CD4-positive, CD25-positive, alpha-beta regulatory T cell (primary cell): ENCODE data around the gene NR2C2AP. TPM values are rescaled to one million over a fixed set of nuclear protein-coding genes. Genes with fewer than 3 reads are reported as not detected.
A peak's percentile ranks its signal among the peaks of the same experiment; 100 is the strongest.
"Not testable (repeated sequence)": the region's sequence is repeated elsewhere in the genome, so short reads cannot be mapped to it uniquely, and the experiment has no call there.

Source experiments
- ATAC-seq, 2 donors: fragments of 150-1000 bp; cut with Tn5 transposase; one replicate each; pipeline ENCODE4 v1.10.0; 2021; ENCODE audit warnings: low read depth in 2 of 2, moderate number of reproducible peaks in 2 of 2, moderate library complexity in 1 of 2
- DNase-seq, 3 donors: peaks; one replicate each; pipeline versions ENCODE4 v3.0.0 to v3.0.0-alpha.2; 2012 to 2022; ENCODE audit warnings: mixed read lengths in 1 of 3
- H3K27ac ChIP-seq: one replicate; pipeline ENCODE4 v1.7.0; 2013; ENCODE audit warnings: mild to moderate bottlenecking, low read length; ENCODE audit not compliant: insufficient read depth, poor library complexity, severe bottlenecking
- H3K27me3 ChIP-seq: one replicate; pipeline ENCODE4 v1.7.0; 2013; ENCODE audit warnings: low read length; ENCODE audit not compliant: control insufficient read depth, insufficient read depth
- H3K36me3 ChIP-seq: one replicate; pipeline ENCODE4 v1.7.0; 2013; ENCODE audit warnings: mild to moderate bottlenecking, low read length, moderate library complexity; ENCODE audit not compliant: control insufficient read depth, insufficient read depth
- H3K4me1 ChIP-seq: 2 replicates; pipeline ENCODE4 v1.7.0; 2013; ENCODE audit warnings: mild to moderate bottlenecking, low read length; ENCODE audit not compliant: insufficient read depth, control insufficient read depth, poor library complexity, severe bottlenecking
- H3K4me3 ChIP-seq: one replicate; pipeline ENCODE4 v1.7.0; 2013; ENCODE audit warnings: low read depth, mild to moderate bottlenecking, low read length, moderate library complexity
- H3K9me3 ChIP-seq, 2 experiments: 1 replicate in 1 of 2; 2 replicates in 1 of 2; pipeline ENCODE4 v1.7.0; 2013; ENCODE audit warnings: low read length in 2 of 2, mild to moderate bottlenecking in 1 of 2, moderate library complexity in 1 of 2; ENCODE audit not compliant: control insufficient read depth in 2 of 2
- H3K27ac Mint-ChIP-seq, 3 donors: one replicate each; pipeline ENCODE4 v1.8.0; 2020 to 2022; ENCODE audit warnings: mild to moderate bottlenecking in 3 of 3, mixed read lengths in 3 of 3, moderate library complexity in 2 of 3
- H3K27me3 Mint-ChIP-seq: one replicate; pipeline ENCODE4 v1.8.0; 2022; ENCODE audit warnings: mild to moderate bottlenecking, mixed read lengths
- H3K36me3 Mint-ChIP-seq: one replicate; pipeline ENCODE4 v1.8.0; 2020; ENCODE audit warnings: mixed read lengths
- H3K4me1 Mint-ChIP-seq, 4 donors: one replicate each; pipeline ENCODE4 v1.8.0; 2020 to 2022; ENCODE audit warnings: mixed read lengths in 4 of 4, mild to moderate bottlenecking in 1 of 4
- H3K4me3 Mint-ChIP-seq, 4 donors: one replicate each; pipeline ENCODE4 v1.8.0; 2020 to 2022; ENCODE audit warnings: mild to moderate bottlenecking in 4 of 4, mixed read lengths in 4 of 4, moderate library complexity in 3 of 4
- H3K9me3 Mint-ChIP-seq, 7 donors: one replicate each; pipeline ENCODE4 v1.8.0; 2020 to 2022; ENCODE audit warnings: mixed read lengths in 7 of 7, mild to moderate bottlenecking in 3 of 7, moderate library complexity in 2 of 7
- polyA plus RNA-seq, 4 donors: library from polyadenylated mRNA; unstranded; fragments of 300-500 nt; fragmentation: Illumina TruSeq; gene quantifications; one replicate each; pipeline ENCODE4 v1.2.3, GENCODE V29; 2021
- total RNA-seq: library from RNA; stranded (reverse); gene quantifications from one replicate; pipeline ENCODE4 v1.2.3, GENCODE V29; 2022

Gene NR2C2AP
- total and polyA plus RNA-seq, 5 donors from 2014 or later, result 17.6 to 31.2 (median 22.7) TPM

DNA sequence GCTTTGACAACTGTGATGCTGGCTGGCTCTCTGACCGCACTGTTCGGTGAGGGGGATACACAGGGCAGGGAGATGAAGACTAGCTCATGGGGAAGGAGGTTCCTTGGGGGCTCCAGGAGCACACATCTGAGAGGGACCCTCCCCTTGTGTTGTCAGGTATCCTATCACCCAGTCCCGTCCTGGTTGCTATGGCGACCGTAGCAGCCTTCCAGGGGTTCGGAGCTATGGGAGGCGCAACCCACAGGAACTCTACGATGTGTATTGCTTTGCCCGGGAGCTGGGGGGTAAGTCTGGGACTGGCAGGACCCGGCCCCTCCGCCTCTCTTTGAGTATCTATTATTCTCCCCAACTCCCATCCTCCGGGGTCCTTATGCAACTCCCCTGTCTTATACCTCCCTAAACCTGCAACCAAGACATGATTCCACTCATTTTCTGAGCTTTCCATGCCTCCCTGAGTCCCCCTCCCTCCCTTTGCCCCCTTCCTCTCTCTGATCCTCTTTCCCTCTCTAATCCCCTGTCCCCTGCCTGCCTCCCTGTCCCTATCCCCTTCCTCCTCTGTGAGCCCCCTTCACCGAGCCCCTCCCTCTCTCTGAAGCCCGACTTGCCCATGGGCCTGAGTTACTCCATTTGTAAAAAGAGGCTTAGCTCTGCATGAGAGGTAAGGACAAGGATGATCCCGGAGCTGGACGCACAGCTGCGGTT lies 21.1 kb upstream of the NR2C2AP start:
- peak overlapping the region in 1 of 3 donors; percentile 49 for H3K27ac Mint-ChIP-seq
- Histone ChIP-seq H3K27ac (no peak overlapping the region), H3K4me1 (peaks cover 13% of the 10 kb centered on the region), H3K36me3 (no peaks in the 10 kb centered on the region), H3K27me3 (peaks cover 3% of the 10 kb centered on the region), H3K4me3 (no peak overlapping the region), H3K9me3 (no peaks in the 10 kb centered on the region)
- peaks cover 0 to 4% (median 0%) of the 10 kb centered on the region in 4 donors for H3K4me1 Mint-ChIP-seq
- ATAC-seq (no peak), DNase-seq (no peak)
- H3K9me3 Mint-ChIP-seq, result peaks cover 0 to 2% (median 0%) of the 10 kb centered on the region in 7 donors
- peaks cover 29% of the 10 kb centered on the region for H3K27me3 Mint-ChIP-seq
- peak overlapping the region in 3 of 4 donors; percentile 62 to 75 (median 66) for H3K4me3 Mint-ChIP-seq
- no peaks in the 10 kb centered on the region for H3K36me3 Mint-ChIP-seq

DNA sequence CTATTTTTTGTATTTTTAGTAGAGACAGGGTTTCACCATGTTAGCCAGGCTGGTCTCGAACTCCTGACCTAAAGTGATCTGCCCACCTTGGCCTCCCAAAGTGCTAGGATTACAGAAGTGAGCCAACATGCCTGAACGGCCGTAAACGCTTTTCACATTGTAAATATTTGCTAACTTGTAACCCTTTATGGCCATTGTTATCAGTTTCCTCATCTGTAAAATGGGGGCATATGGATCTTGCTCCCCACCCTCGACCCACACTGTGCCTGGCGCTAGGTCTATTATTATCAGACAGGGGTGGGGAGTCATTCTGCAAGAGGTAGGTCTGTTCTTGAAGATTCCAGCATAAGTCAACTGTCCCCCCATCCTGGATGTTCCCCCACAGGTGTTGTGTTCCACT lies 20.4 kb upstream of the NR2C2AP start:
- ATAC-seq (no peak), DNase-seq (no peak)
- Mint-ChIP-seq H3K4me1 (peaks cover 0 to 4% (median 0%) of the 10 kb centered on the region in 4 donors), H3K36me3 (no peaks in the 10 kb centered on the region), H3K4me3 (peak overlapping the region in 2 of 4 donors; percentile 16 to 75), H3K27me3 (peaks cover 26% of the 10 kb centered on the region), H3K27ac (no peak overlapping the region), H3K9me3 (no peaks in the 10 kb centered on the region)
- no peaks in the 10 kb centered on the region for H3K36me3 ChIP-seq
- H3K27me3 ChIP-seq, result peaks cover 3% of the 10 kb centered on the region
- H3K27ac ChIP-seq, result no peak overlapping the region
- no peaks in the 10 kb centered on the region for H3K9me3 ChIP-seq
- H3K4me3 ChIP-seq, result no peak overlapping the region
- H3K4me1 ChIP-seq, result peaks cover 13% of the 10 kb centered on the region

- Mint-ChIP-seq H3K4me3 (no peak overlapping the region), H3K27me3 (peaks cover 21% of the 10 kb centered on the region), H3K36me3 (no peaks in the 10 kb centered on the region), H3K27ac (no peak overlapping the region), H3K4me1 (peaks cover 0 to 4% (median 0%) of the 10 kb centered on the region in 4 donors), H3K9me3 (no peaks in the 10 kb centered on the region)
- Histone ChIP-seq H3K9me3 (no peaks in the 10 kb centered on the region), H3K4me3 (no peak overlapping the region), H3K4me1 (peaks cover 13% of the 10 kb centered on the region), H3K27ac (no peak overlapping the region), H3K36me3 (no peaks in the 10 kb centered on the region), H3K27me3 (peaks cover 3% of the 10 kb centered on the region)
- ATAC-seq (no peak), DNase-seq (no peak)
Measured at GRCh38 chr19:19223060-19223459, 19.8 kb upstream of the NR2C2AP start.

- H3K27ac ChIP-seq, H3K27ac Mint-ChIP-seq, H3K9me3 ChIP-seq, H3K36me3 ChIP-seq, H3K4me3 ChIP-seq, DNase-seq, H3K36me3 Mint-ChIP-seq, H3K9me3 Mint-ChIP-seq, H3K27me3 ChIP-seq, ATAC-seq, H3K4me1 Mint-ChIP-seq, H3K4me3 Mint-ChIP-seq: not testable (repeated sequence)
- H3K27me3 Mint-ChIP-seq, result peaks cover 23% of the 10 kb centered on the region
- peaks cover 13% of the 10 kb centered on the region for H3K4me1 ChIP-seq
Measured at GRCh38 chr19:19221000-19221399, 17.8 kb upstream of the NR2C2AP start.

DNA sequence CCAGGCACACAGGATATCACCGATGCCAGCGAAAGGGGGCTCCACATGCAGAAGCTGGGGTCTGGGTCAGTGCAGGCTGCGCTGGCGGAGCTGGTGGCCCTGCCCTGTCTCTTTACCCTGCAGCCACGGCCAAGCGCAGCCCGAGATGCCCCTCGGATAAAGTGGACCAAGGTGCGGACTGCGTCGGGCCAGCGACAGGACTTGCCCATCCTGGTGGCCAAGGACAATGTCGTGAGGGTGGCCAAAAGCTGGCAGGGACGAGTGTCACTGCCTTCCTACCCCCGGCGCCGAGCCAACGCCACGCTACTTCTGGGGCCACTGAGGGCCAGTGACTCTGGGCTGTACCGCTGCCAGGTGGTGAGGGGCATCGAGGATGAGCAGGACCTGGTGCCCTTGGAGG lies 15.7 kb upstream of the NR2C2AP start:
- Mint-ChIP-seq H3K27ac (no peak overlapping the region), H3K27me3 (peaks cover 24% of the 10 kb centered on the region), H3K9me3 (no peaks in the 10 kb centered on the region), H3K4me3 (no peak overlapping the region), H3K4me1 (no peaks in the 10 kb centered on the region), H3K36me3 (no peaks in the 10 kb centered on the region)
- DNase-seq (no peak), ATAC-seq (no peak)
- H3K4me3 ChIP-seq, result no peak overlapping the region
- H3K27me3 ChIP-seq, result peaks cover 5% of the 10 kb centered on the region
- no peaks in the 10 kb centered on the region for H3K4me1 ChIP-seq
- H3K27ac ChIP-seq, result no peak overlapping the region
- no peaks in the 10 kb centered on the region for H3K36me3 ChIP-seq
- H3K9me3 ChIP-seq, result no peaks in the 10 kb centered on the region

- peaks cover 10% of the 10 kb centered on the region for H3K27me3 ChIP-seq
- no peak overlapping the region for H3K27ac Mint-ChIP-seq
Measured at GRCh38 chr19:19217099-19217498, 13.9 kb upstream of the NR2C2AP start.

GRCh38 chr19:19215792-19216191 lies 12.6 kb upstream of the NR2C2AP start:
- peaks cover 0 to 3% (median 0%) of the 10 kb centered on the region in 4 donors for H3K4me1 Mint-ChIP-seq
- Histone ChIP-seq H3K36me3 (no peaks in the 10 kb centered on the region), H3K27ac (no peak overlapping the region), H3K4me3 (no peak overlapping the region), H3K27me3 (peaks cover 15% of the 10 kb centered on the region), H3K4me1 (no peaks in the 10 kb centered on the region), H3K9me3 (no peaks in the 10 kb centered on the region)
- peaks cover 34% of the 10 kb centered on the region for H3K27me3 Mint-ChIP-seq
- ATAC-seq (no peak), DNase-seq (no peak)
- peaks cover 0 to 3% (median 0%) of the 10 kb centered on the region in 7 donors for H3K9me3 Mint-ChIP-seq
- no peak overlapping the region for H3K27ac Mint-ChIP-seq
- no peak overlapping the region for H3K4me3 Mint-ChIP-seq
- H3K36me3 Mint-ChIP-seq, result no peaks in the 10 kb centered on the region

More at GRCh38 chr19:19217099-19217498, 13.9 kb upstream of the NR2C2AP start:
- H3K4me1 Mint-ChIP-seq, result peaks cover 0 to 3% (median 0%) of the 10 kb centered on the region in 4 donors
- H3K4me3 ChIP-seq, result no peak overlapping the region
- H3K36me3 ChIP-seq, result no peaks in the 10 kb centered on the region
- H3K4me1 ChIP-seq, result no peaks in the 10 kb centered on the region
- no peaks in the 10 kb centered on the region for H3K9me3 ChIP-seq
- H3K27ac ChIP-seq, result no peak overlapping the region
- peaks cover 0 to 3% (median 0%) of the 10 kb centered on the region in 7 donors for H3K9me3 Mint-ChIP-seq
- H3K4me3 Mint-ChIP-seq, result no peak overlapping the region
- H3K27me3 Mint-ChIP-seq, result peaks cover 31% of the 10 kb centered on the region
- H3K36me3 Mint-ChIP-seq, result no peaks in the 10 kb centered on the region
- peak in 1 of 3 donors; percentile 24 for DNase-seq
- ATAC-seq, result no peak

GRCh38 chr19:19214892-19215291 lies 11.7 kb upstream of the NR2C2AP start:
- Mint-ChIP-seq H3K4me3 (no peak overlapping the region), H3K27me3 (peaks cover 38% of the 10 kb centered on the region), H3K27ac (no peak overlapping the region), H3K36me3 (no peaks in the 10 kb centered on the region), H3K4me1 (peaks cover 0 to 4% (median 2%) of the 10 kb centered on the region in 4 donors), H3K9me3 (peaks cover 0 to 3% (median 0%) of the 10 kb centered on the region in 7 donors)
- no peaks in the 10 kb centered on the region for H3K36me3 ChIP-seq
- ATAC-seq, result no peak
- no peaks in the 10 kb centered on the region for H3K4me1 ChIP-seq
- no peak overlapping the region for H3K27ac ChIP-seq
- DNase-seq, result no peak
- no peaks in the 10 kb centered on the region for H3K9me3 ChIP-seq
- H3K27me3 ChIP-seq, result peaks cover 15% of the 10 kb centered on the region
- H3K4me3 ChIP-seq, result no peak overlapping the region
